Colon (tissue), 2 donors: Measurements from ENCODE around the gene NAXE.
"Not testable (repeated sequence)": the region's sequence is repeated elsewhere in the genome, so short reads cannot be mapped to it uniquely, and the experiment has no call there.

Experiments
- FAIRE-seq: peaks from 2 replicates; lab custom pipeline; 2012; peaks lifted over from hg19 to GRCh38; lab: Jason Lieb, UNC
- donor health status: control.
- donor health status: control.

The NAXE gene

DNA sequence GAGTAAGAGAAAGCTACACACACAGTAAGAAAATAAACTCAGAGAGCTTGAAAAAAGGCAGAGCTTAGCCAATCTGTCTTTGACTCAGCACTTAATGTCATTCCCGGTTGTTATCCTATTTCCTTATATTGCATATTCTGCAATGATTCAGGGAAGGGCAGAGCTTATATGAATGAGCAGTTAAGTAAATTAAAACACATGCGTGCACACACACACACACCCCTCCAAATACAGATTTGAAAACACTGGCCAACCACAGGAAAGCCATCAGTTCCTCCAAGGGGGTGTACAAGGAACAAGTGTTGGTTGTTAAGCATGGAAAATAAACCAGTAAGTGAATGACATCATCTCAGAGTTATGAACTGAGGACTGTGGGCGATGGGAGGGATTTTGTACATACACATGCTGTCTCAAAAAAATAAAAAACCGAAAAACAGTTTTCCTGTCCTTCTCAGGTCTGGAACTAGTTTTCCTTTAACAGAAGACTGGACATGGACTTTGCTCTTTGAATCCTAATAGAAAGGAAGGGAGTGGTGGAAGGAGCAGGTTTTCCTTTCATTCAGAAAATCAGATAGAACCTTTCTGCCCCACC, 20.2 kb upstream of the NAXE start:
- FAIRE-seq, result no peak

DNA sequence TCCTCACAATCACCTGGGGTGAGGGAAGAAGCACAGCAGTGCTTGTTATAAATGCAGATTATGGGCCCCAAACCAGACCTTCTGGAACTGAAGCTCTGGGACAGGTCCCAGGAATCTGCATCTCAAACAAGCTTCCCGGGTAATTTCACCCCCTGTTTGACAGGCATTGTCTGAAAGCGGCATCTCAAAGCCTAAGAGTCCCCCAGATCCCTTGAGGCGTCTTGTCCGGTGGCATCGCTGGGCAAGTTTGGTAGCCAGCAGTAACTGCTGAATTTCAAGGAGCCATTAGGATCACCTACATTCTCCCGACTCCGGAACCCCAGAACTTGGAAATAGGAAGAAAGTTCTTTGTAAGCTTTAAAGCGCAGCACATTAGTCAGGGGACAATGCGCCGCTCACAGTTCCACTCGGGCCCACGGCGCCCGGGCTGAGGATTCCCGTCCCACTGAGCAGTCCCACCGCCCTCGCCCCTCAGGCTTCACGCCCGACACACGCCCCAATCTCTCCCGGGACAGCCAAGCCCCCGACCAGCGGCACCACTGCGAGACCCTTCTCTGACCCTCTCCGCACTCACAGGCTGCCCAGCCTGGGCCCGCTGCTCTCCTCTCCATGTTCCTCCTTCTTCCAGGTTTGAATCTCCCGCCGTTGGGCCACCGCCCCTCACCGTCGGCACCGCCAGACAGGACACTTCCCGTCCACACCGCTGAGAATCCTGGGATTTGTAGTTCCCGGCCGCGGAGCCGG, 19.5 kb upstream of the NAXE start, which contains the start of gene IQGAP3:
TSS of gene IQGAP3 (minus strand) at position 647 of the 744 bp plus-strand sequence. CDS start at position 611, 36 bp downstream.
- no peak for FAIRE-seq

DNA sequence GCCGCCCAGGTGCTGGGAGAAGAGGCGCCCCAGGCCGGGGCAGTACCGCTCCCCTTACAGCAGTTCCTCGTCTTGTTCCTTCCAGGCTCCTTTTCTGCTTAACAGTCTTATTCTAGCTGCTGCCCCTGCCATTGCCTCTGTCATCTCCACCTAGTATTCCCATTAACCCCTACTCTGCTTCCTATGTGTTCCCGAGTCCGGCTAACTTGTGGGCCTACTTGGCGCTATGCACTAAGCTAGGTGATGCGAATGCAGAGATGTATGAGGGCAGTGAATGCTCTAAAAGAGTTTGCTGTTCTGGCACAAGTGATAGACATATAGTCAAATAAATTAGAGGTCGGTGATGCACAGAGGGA, 18.9 kb upstream of the NAXE start:
- no peak for FAIRE-seq

DNA sequence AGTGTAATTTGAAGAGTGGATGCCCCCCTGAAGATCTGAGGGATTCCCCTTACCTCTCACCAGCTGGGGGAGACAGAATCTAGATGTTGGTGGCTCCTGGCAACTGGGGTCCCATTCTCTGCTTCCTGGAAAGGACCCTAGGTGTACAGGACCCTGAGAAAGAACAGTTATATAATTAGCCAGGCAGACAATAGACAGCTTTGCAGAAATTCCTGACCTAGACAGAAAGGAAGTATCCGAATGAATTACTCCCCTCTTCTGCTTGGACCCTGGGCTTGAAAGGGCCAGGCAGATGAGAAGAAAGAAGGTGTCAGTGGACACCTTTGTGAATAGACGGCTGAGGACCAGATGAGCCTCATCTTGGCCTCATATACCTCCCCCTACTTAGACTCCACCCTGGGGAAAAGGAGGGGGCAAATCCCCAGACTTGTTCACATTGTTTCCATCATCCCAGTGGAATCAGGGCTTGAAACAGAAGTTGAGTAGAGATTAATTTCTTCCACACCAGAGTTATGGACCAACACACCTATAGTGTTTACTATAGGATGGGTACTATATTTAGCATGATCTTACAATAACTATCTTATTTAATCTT, 17.4 kb upstream of the NAXE start:
- no peak for FAIRE-seq

DNA sequence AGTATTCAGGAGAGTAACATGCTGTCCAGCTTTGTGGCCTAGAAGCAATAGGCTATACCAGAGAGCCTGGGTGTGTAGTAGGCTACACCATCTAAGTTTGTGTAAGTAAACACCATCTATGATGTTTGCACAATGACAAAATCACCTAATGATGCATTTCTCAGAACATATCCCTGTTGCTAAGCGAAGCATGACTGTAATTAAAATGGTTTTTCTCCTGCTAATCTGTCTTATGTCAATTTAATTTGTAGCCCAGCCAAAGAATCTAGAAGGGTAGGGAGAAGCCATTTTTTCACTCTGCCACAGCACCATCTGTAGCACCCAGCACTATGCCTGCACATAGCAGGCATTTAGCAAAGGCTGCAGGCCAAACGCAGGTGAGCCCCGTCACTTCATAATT, 14.0 kb upstream of the NAXE start:
- no peak for FAIRE-seq

DNA sequence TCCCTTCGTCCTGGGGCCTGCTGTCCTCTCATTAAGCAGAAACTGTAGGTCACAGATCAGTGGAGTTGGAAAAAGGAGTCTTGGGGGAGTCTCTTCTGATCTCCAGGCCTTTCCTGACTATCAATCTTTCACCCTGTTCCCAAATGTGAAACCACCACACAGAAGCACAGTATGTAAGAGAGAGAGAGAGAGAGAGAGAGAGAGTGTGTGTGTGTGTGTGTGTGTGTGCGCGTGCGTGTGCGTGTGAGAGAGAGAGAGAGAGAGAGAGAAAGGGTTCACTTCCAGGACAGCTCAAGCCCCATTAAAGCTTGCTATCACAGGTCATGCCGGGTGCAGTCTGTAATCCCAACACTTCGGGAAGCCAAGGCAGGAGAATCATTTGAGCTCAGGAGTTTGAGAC, 13.5 kb upstream of the NAXE start:
- FAIRE-seq, result no peak

DNA sequence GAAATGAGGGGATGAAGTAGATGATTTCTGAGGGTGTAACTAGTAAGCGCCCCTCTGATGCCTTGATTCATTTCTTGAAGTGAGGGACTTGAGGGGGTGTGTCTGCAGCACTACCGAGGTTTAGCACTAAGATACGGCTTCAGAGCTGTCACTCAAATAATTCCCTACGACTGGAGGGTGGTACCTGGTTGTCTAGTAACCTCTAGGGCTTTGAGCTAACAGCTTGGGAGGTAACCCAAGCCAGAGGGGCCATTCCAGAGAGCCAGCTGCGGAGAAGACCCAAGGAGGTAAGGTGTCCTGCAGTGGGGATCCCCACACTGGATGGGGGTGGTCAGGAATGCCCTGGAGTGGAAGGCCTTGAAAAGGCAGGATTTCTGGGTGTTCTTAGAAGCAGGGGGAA, 12.1 kb upstream of the NAXE start, which contains the start of gene TTC24:
TSS of gene TTC24 (plus strand) at position 252 of the 400 bp plus-strand sequence. CDS start 1,642 bp downstream, outside the sequence.
- no peak for FAIRE-seq

DNA sequence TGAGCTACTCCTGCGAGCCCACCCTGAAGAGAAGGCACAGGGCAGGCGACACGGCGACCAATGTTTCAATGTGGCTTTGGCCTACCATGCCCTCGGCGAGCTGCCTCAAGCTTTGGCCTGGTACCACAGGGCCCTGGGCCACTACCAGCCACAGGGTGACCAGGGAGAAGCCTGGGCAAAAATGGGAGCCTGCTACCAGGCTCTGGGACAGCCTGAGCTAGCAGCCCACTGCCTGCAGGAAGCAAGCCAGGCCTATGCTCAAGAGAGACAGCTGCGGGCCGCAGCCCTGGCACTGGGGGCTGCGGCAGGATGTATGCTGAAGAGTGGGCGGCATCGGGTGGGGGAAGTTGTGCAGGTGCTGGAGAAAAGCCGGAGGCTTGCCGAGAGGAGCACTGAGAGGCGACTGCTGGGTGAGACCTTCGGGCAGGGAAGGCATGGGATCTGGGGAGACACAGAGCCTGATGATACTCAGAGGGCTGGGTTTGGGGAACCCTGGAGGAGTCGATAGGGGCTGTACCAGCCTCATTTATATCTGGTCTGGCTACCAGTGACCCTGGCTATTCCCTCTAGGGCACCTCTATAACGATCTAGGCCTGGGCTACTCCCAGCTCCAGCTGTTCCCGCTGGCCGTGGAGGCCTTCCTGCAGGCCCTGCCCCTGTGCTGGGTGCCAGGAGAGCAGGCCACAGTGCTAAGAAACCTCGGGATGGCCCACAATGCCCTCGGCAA, 9.8 kb upstream of the NAXE start:
- FAIRE-seq, result no peak

DNA sequence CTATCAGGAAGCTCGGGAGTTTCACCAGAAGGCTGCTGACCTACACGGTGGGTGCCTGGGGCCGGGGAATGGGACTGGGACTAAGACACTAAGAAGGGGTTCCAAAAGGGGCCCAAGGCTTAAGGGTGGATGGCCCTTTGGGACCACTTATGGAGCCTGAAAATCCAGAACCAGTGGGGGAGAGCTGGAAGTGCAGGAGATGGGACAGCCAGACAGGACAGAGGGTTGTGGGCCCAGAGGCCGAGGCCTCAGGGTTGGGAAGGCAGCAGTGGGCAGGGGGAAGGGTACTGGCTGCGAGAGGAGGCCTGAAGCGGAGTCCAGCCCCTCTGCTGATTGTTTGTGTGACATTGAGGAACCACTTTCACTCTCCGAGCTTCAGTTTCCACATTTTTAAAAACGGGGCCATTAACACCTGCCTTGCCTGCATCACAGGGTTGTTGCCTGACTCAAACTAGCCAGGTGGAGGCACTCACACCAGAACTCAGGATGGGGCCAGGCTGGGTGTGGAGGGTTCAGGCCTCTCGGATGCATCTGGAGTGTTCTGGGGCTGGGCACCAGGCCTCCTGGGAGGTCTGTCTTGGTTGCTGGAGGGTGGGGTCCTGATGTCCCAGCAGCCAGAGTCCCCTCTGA, 9.1 kb upstream of the NAXE start:
- no peak for FAIRE-seq

DNA sequence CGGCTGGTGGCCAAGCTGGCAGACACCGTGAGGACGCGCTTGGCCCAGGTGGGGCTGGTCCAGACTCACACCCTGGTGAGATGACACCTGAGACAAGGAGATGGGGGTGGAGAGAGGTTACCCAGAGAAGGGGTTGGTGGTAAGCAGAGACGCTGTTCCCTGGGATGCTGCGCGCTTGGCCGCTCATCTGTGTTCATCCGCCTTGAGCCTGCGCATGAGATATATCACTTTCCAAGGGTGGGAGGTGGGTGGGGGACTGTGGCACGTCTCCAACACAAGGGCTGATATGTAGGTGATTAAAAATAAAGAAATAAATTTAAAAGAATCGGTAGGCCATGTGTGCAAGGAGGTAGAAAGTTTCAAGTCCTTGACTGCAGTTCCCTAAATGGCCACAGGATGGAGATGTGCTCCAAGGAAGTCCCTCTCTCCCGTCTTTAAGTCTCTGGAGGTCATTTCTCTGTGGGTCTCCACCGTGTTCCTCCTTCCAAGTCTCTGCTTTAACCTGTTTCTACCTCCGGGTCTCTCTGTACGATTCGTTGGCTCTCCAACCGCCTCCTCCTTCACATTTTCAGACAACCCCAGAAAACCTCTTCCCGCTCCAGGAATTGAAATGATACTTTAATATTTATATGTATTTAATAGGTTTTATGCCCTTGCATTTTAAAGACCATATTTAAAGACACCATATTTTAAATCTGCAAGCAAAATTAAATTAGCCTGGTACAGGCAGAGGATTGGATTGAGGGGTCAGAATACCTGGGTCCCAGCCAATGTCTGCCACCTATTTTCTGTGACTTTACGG, 7.6 kb upstream of the NAXE start:
- FAIRE-seq, result no peak

DNA sequence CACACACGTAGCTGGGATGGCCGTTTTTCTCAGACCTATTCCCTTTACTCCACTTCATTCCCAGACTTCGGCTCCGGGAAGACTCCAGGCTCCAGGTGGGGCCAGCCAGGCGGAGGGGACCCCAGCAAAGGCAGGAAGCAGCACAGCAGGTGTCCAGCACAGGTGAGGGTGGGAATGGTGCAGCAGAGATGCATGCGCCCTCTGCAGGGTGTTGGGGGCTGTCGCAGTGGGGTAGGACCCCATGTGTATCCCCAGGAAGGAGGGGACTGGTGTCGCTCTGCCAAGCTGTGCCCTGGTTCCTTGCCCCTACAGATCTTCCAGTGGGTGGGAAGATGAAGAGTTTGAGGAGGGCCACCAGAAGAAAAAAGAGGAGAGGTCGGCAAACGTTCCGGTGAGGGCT, 6.8 kb upstream of the NAXE start:
- no peak for FAIRE-seq

DNA sequence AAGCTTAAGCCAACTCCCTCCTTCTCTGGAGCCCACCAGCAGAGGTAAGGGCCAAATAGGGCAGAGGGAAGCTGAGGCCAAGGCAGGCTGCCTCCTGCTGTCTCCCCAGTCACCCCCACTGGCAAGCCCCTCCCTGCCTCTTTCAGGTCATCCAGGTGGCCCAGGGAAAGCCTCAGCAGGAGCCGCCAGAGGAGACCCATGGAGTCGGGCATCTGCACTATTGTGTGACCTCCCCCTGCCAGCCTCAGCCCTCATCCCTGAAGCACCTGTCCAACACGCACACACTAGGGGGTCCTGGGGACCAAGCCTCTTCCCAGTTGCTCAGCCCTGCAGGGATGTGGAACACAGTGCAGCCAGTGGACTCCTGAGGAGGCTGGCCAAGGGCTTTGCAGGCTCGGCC, 5.3 kb upstream of the NAXE start:
- FAIRE-seq, result no peak

DNA sequence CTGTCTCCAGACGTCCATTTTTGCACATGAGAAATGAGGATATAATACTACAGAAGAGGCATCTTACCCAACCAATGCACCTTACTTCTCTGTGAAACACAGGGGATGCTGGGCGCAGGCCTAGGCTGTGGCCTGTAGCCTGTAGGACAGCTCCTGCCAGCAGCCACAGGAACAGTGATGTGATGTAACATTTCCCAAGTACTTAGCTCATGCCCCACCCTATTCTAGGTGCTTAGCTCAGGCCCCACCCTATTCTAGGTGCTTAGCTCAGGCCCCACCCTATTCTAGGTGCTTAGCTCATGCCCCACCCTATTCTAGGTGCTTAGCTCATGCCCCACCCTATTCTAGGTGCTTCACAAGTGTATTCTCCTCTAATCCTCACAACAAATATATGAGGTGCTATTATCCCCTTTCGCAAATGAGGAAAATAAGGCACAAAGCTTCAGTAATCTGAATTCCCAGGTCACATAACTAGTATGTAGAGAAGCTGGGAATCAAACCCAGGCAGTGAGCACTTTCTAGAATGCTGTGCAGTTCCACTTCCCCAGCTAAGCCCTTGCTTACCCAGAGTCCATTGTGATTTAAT, 4.6 kb upstream of the NAXE start:
- FAIRE-seq, result no peak

DNA sequence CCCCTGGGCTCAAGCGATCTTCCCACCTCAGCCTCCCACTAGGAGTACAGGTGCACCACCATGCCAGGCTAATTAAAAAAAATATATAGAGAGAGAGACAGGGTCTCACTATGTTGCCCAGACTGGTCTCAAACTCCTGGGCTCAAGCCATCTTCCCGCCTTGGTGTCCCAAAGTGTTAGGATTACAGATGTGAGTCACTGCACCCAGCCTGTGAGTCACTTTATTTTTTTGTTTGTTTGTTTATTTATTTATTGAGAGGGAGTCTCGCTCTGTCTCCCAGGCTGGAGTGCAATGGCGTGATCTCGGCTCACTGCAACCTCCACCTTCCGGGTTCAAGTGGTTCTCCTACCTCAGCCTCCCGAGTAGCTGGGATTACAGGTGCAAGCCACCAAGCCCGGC, 3.6 kb upstream of the NAXE start:
- not testable (repeated sequence) for FAIRE-seq

DNA sequence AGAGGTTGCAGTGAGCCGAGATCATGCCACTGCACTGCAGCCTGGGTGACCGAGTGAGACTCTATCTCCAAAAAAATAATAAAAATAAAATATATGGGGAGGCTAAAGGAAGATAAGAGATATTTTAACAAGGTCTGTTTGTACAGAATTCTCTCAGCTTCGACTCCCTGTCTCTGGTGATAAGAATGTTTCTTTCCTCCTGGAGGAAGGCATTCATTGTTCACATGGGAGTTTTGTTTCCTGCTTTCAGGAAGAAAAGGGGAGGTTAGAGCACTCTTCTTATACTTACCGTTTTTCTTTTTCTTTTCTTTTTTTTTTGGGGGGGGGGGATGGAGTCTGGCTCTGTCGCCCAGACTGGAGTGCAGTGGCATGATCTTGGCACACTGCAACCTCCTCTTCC, 2.0 kb upstream of the NAXE start:
- no peak for FAIRE-seq

DNA sequence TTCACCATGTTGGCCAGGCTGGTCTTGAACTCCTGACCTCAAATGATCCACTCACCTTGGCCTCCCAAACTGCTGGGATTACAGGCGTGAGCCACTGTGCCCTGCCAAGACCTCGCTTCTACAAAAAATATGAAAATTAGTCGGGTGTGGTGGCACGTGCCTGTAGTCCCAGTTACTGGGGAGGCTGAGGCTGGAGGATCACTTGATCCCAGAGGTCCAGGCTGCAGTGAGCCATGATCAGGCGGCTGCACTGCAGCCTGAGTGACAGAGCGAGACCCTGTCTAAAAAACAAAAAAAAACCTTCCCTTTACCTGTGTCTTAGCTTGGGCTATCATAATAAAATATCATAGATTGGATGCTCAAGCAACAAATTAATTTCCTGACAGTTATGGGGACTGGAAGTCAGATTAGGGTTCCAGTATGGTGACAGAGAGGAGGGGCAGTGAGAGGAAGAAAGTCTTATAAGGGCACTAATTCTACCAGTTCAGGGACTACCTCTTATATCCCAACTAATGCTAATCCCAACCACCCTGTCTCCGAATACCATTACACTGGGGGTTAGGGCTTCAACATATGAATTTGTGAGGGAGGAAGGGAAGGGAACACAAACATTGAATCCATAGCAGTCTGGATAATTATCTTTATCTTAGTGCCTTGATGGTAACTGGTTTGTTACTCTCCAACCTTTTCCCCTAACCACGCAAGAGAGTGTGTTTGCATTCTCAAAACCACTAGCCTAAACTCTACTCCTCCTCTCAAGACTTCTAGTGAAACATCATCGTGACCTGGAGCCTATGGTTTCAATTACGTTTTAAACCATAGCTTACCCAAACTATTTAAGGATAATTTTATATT, 1.0 kb upstream of the NAXE start:
- no peak for FAIRE-seq

DNA sequence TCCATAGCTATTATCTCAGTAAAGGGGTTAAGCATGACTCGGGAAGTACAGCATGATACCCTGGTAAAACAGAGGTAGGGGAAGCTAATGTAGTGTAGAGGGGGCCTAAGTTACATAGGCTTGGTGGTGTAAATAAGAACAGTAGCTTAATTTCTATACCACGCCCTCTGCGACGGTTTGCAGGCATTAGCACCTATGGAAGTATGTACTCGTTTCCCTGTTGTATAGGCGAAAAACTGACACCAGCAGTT, 470 bp upstream of the NAXE start:
- no peak for FAIRE-seq

DNA sequence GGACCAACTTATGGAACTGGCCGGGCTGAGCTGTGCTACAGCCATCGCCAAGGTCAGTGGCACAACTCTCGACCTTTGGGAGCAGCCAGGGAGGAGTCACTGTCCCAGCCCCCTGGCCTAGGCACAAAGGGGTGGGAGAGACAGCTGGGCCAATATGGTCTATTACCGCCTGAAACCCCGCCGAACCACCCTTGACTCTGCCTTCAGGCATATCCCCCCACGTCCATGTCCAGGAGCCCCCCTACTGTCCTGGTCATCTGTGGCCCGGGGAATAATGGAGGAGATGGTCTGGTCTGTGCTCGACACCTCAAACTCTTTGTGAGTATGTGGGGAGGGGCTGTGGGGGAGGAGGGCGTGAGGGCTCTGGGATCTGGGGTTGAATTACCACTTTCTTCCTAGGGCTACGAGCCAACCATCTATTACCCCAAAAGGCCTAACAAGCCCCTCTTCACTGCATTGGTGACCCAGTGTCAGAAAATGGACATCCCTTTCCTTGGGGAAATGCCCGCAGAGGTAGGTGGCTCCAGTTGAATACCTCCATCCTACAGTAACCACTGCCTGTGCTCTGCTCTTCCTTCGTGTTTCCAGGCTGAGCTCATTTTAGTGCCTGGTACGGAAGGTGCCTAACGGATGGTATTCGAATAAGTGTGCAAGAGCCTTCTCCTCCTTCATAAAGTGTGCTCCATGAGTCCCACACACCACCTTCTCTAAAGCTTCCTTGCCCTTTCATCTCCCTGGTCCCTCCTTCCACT, 758 bp downstream of the NAXE start:
- FAIRE-seq, result no peak

DNA sequence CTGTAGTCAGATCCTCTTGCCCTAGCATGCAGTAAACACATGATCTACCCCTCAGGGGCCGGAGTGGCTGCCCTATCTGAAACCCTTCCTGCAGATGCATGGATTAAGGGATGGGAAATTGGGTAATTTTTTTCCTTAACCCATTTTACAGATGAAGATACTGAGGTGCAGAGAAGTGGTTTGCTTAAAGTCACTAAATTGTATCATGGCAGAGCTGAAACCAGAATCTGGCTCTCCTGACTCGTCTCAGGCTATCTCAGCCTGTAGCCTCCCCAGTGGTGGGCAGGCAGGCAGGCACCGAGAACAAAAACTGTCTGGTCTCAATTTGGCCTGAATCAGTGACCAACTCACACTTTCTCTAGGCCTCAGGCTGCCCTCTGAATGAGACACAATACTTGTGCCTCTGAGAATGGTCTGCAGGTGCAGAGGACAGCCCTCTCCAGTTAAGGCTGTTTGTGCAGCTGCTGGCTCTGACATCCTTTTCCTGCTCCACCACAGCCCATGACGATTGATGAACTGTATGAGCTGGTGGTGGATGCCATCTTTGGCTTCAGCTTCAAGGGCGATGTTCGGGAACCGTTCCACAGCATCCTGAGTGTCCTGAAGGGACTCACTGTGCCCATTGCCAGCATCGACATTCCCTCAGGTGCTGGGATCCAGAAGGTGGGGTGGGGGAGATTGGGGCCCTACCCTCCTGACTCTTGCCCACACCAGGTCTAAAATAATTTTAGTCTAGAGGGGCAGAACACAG, 1.5 kb downstream of the NAXE start:
- no peak for FAIRE-seq
